GM12878 (cell line): ENCODE data around the gene SEPHS2. TPM values are rescaled to one million over a fixed set of nuclear protein-coding genes. Genes with fewer than 3 reads are reported as not detected.

Source experiments
- ATAC-seq: fragments of 200-7000 bp; cut with Tn5 transposase; 3 replicates; pipeline ENCODE4 v1.9.1; 2020; ENCODE audit warnings: mild to moderate bottlenecking, moderate library complexity
- BruUV-seq: library from RNA; stranded (reverse); fragments of 400-500 nt; replicated peaks from 2 replicates; lab custom pipeline; 2021; lab: Mats Ljungman, UMichigan
- CTCF ChIA-PET: fragments of 300-600 bp; sonication (Branson Sonifier 250); formaldehyde crosslinking; extraction: SDS; loops from one replicate; lab custom pipeline; 2021; ENCODE audit warnings: inconsistent platforms; lab: Yijun Ruan, JAX
- POLR2A ChIA-PET: fragments of 350-600 bp; formaldehyde crosslinking; extraction: SDS; loops from one replicate; lab custom pipeline; 2021; ENCODE audit warnings: inconsistent platforms; lab: Charles Lee
- RAD21 ChIA-PET: fragments of 300-600 bp; sonication (Branson Sonifier 250); formaldehyde crosslinking; loops from one replicate; lab custom pipeline; 2023; ENCODE audit warnings: antibody characterized with exemption; ENCODE audit not compliant: unreplicated experiment; lab: Charles Lee
- SMC1A ChIA-PET: fragments of 300-600 bp; sonication (Branson Sonifier 250); formaldehyde crosslinking; loops from one replicate; lab custom pipeline; 2023; ENCODE audit not compliant: unreplicated experiment, uncharacterized antibody; lab: Charles Lee
- DNase-seq: peaks from one replicate; pipeline ENCODE4 v3.0.0-alpha.2; 2011; ENCODE audit warnings: low read depth, low spot score
- FAIRE-seq: peaks from 3 replicates; lab custom pipeline; 2011; peaks lifted over from hg19 to GRCh38; lab: Jason Lieb, UNC
- H2AFZ ChIP-seq: 2 replicates; pipeline ENCODE4 v1.6.0; 2011; ENCODE audit warnings: low read depth, low read length, control low read depth; ENCODE audit not compliant: control insufficient read depth
- H3K27ac ChIP-seq: 2 replicates; pipeline ENCODE4 v1.5.1; 2011; ENCODE audit warnings: control low read depth; ENCODE audit not compliant: control insufficient read depth, insufficient read depth
- H3K27me3 ChIP-seq, 2 experiments: replicated peaks in 1 of 2; 2 replicates each; pipeline versions ENCODE4 v1.6.0 to v1.6.1; 2011; ENCODE audit warnings: low read length in 1 of 2; ENCODE audit not compliant: control insufficient read depth in 2 of 2, insufficient read depth in 2 of 2
- H3K36me3 ChIP-seq, 2 experiments: 2 replicates each; pipeline ENCODE4 v1.5.1; 2011; ENCODE audit warnings: low read length in 1 of 2; ENCODE audit not compliant: control insufficient read depth in 2 of 2, insufficient read depth in 2 of 2
- H3K4me1 ChIP-seq: 2 replicates; pipeline ENCODE4 v1.6.1; 2011; ENCODE audit warnings: mild to moderate bottlenecking, low read length, moderate library complexity, mixed read lengths; ENCODE audit not compliant: control insufficient read depth, insufficient read depth
- H3K4me2 ChIP-seq: 2 replicates; pipeline ENCODE4 v1.6.0; 2011; ENCODE audit warnings: control low read depth; ENCODE audit not compliant: control insufficient read depth, insufficient read depth
- H3K4me3 ChIP-seq: fragments of 200-600 bp; sonication (generic); 2 replicates; pipeline ENCODE4 v1.5.1; 2016
- H3K79me2 ChIP-seq: 2 replicates; pipeline ENCODE4 v1.6.0; 2011; ENCODE audit warnings: low read length; ENCODE audit not compliant: control insufficient read depth, insufficient read depth
- H3K9ac ChIP-seq: 2 replicates; pipeline ENCODE4 v1.8.0; 2011; ENCODE audit warnings: low read length, control low read depth, mixed read lengths; ENCODE audit not compliant: control insufficient read depth, insufficient read depth
- H3K9me3 ChIP-seq: replicated peaks from 3 replicates; pipeline ENCODE4 v1.5.1; 2011; ENCODE audit warnings: mild to moderate bottlenecking, low read length; ENCODE audit not compliant: control insufficient read depth, insufficient read depth
- H4K20me1 ChIP-seq: 2 replicates; pipeline ENCODE4 v1.6.0; 2011; ENCODE audit not compliant: control insufficient read depth, insufficient read depth
- BACH1 ChIP-seq: fragments of 450-650 bp; IDR thresholded peaks from 2 replicates; pipeline ENCODE4 v1.6.1; 2017; ENCODE audit warnings: mild to moderate bottlenecking, borderline replicate concordance
- HDAC6 ChIP-seq: fragments of 200-600 bp; sonication (generic); IDR thresholded peaks from one replicate; pipeline ENCODE4 v1.8.0; 2017; ENCODE audit warnings: antibody characterized with exemption; ENCODE audit not compliant: unreplicated experiment
- IRF3 ChIP-seq: fragments of 450-650 bp; IDR thresholded peaks from 2 replicates; pipeline ENCODE4 v1.6.1; 2014; ENCODE audit warnings: mild to moderate bottlenecking
- KAT2A ChIP-seq: conservative IDR thresholded peaks from 2 replicates; pipeline ENCODE4 v1.6.1; 2011; ENCODE audit warnings: low read depth, low read length; ENCODE audit not compliant: control insufficient read depth
- POLR2AphosphoS5 ChIP-seq: IDR thresholded peaks from 2 replicates; pipeline ENCODE4 v1.6.1; 2011; ENCODE audit warnings: mild to moderate bottlenecking, low read length, inconsistent platforms
- RCOR1 ChIP-seq: conservative IDR thresholded peaks from 2 replicates; pipeline ENCODE4 v1.6.1; 2012; ENCODE audit warnings: low read depth, low read length, improper control_type of control experiment
- RUNX3 ChIP-seq: IDR thresholded peaks from 2 replicates; pipeline ENCODE4 v1.6.1; 2012; ENCODE audit warnings: low read length, inconsistent platforms
- SIN3A ChIP-seq: IDR thresholded peaks from 2 replicates; pipeline ENCODE4 v1.6.1; 2012; ENCODE audit warnings: low read depth, low read length, improper control_type of control experiment
- WGBS: methylation state at CpG from one replicate; pipeline ENCODE4 v1.1.6; 2016; ENCODE audit warnings: low lambda C conversion rate; ENCODE audit not compliant: insufficient replicate concordance, insufficient coverage; ENCODE audit errors: missing lambda C conversion rate; 5-methylcytosine and 5-hydroxymethylcytosine counted together
- in situ Hi-C: fragments of 300-500 bp; cut with MboI; formaldehyde crosslinking; loops from 9 replicates; pipeline ENCODE4 v1.14.3; 2018; ENCODE audit warnings: mixed read lengths
- intact Hi-C: fragments of 100-400 bp; cut with micrococcal nuclease; formaldehyde crosslinking; loops from one replicate; pipeline ENCODE4 v1.14.2; 2022; ENCODE audit not compliant: unreplicated experiment
- polyA plus RNA-seq, 11 experiments: library from polyadenylated mRNA; depleted of rRNA in 4 of 11; unstranded in 6 of 11; stranded (reverse) in 5 of 11; fragments of >200 nt; fragmentation: Nextera tagmentation in 4 of 11; fragmentation: Illumina TruSeq in 1 of 11; extraction: Ambion mirVana in 4 of 11; extraction: Trizol in 1 of 11; gene quantifications; 1 replicate in 1 of 11; 2 replicates in 10 of 11; pipeline versions ENCODE4 v1.2.1 to v1.2.3, GENCODE V29; 2011 to 2016; ENCODE audit warnings: inconsistent platforms in 2 of 11, missing spikeins in 2 of 11, low read depth in 1 of 11
- total RNA-seq, 4 experiments: library from RNA; depleted of rRNA in 3 of 4; stranded (reverse); fragments of >200 nt in 3 of 4; fragmentation: Illumina TruSeq in 1 of 4; extraction: Trizol in 1 of 4; gene quantifications; 2 replicates each; pipeline versions ENCODE4 v1.2.1 to v1.2.3, GENCODE V29; 2013 to 2021

Gene SEPHS2
- total and polyA plus RNA-seq, 10 of the 15 experiments (the other 5 are each of a cell fraction or from before 2014, with no cell fraction given) = 21.6 to 99.8 (median 72.9) TPM

DNA sequence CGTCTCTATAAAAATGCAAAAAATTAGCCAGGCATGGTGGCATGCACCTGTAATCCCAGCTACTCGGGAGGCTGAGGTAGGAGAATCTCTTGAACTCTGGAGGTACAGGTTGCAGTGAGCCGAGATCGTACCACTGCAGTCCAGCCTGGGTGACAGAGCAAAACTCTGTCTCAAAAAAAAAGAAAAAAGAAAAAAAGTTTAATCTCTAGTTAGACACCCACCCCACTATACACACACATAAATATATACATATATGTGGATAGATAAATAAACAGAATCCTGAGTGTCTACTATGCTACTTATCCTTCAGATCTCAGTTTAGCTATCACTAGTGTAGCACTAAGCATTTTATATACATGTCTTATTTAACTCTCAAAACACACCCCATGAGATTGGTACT is 45.6 kb upstream of the SEPHS2 start:
- DNase-seq (no peak), FAIRE-seq (no peak), ATAC-seq (no peak)
- ChIA-PET RAD21 (interaction anchor here (0.6 to 1.6 kb wide), 4 partner anchors 9 to 124 kb away, joined by 3 read pairs; no protein-coding TSS in a partner anchor), POLR2A (interaction anchor here (0.6 kb wide), 1 partner anchor 31 kb away, joined by 3 read pairs; no protein-coding TSS in a partner anchor), SMC1A (interaction anchor here (0.9 kb wide), 1 partner anchor 10 kb away, joined by 3 read pairs; no protein-coding TSS in a partner anchor), CTCF (interaction anchor here (0.7 to 2.1 kb wide), 6 partner anchors 10 to 61 kb away, joined by 3 to 8 read pairs (median 4); partner anchors contain the start of genes DCTPP1 and ITGAL)
- Histone ChIP-seq H3K4me1 (peaks cover 4% of the 10 kb centered on the region), H3K27me3 (no peaks in the 10 kb centered on the region), H3K4me3 (no peak overlapping the region), H4K20me1 (no peaks in the 10 kb centered on the region), H3K36me3 (peaks cover 11 to 27% of the 10 kb centered on the region in 2 experiments), H3K9ac (no peak overlapping the region), H3K9me3 (no peaks in the 10 kb centered on the region), H3K4me2 (no peak overlapping the region), H3K79me2 (no peaks in the 10 kb centered on the region), H3K27ac (no peak overlapping the region), H2AFZ (no peak overlapping the region)
- WGBS = 80% methylated on average over 4 of the region's 4 CpGs
- intact Hi-C loops (no loop called here), in situ Hi-C loops (no loop called here)
- no TSS peak for BruUV-seq
- TF ChIP-seq RCOR1 (no peak), RUNX3 (no peak), SIN3A (no peak), IRF3 (no peak), HDAC6 (no peak), KAT2A (no peak), POLR2AphosphoS5 (no peak), BACH1 (no peak)
